GM19351 (cell line): ENCODE results near the gene RABL2A.
"Not testable (repeated sequence)": the region's sequence is repeated elsewhere in the genome, so short reads cannot be mapped to it uniquely, and the experiment has no call there.

Experiments used
- ATAC-seq: cut with Tn5 transposase; IDR thresholded peaks from one replicate; pipeline ENCODE4 v1.9.1; 2021; ENCODE audit warnings: mild to moderate bottlenecking, moderate library complexity; ENCODE audit not compliant: unreplicated experiment

RABL2A gene

GRCh38 chr2:113626616-113627330 is at the start of gene RABL2A:
Gene RABL2A, plus strand, starts transcription at chr2:113627266. Its CDS starts 1,341 bp downstream, at chr2:113628607.
- peak; percentile 91 for ATAC-seq

GRCh38 chr2:113578508-113578907 is 48.6 kb upstream of the RABL2A start:
- not testable (repeated sequence) for ATAC-seq

- ATAC-seq: not testable (repeated sequence)
These were observed 44.6 kb upstream of the RABL2A start for GRCh38 chr2:113582473-113582872.

- not testable (repeated sequence) for ATAC-seq
These were observed 43.4 kb upstream of the RABL2A start for GRCh38 chr2:113583521-113584225.

GRCh38 chr2:113584311-113585092 is 42.6 kb upstream of the RABL2A start:
- ATAC-seq: not testable (repeated sequence)

- not testable (repeated sequence) for ATAC-seq
These were observed 39.9 kb upstream of the RABL2A start for GRCh38 chr2:113587201-113587600.

GRCh38 chr2:113589591-113589990 is 37.5 kb upstream of the RABL2A start:
- ATAC-seq: not testable (repeated sequence)

GRCh38 chr2:113591926-113592325 is 35.1 kb upstream of the RABL2A start:
- ATAC-seq: not testable (repeated sequence)

GRCh38 chr2:113593280-113593679 is 33.8 kb upstream of the RABL2A start:
- not testable (repeated sequence) for ATAC-seq

GRCh38 chr2:113595725-113596124 is 31.3 kb upstream of the RABL2A start:
- ATAC-seq: not testable (repeated sequence)

GRCh38 chr2:113597164-113597563 is 29.9 kb upstream of the RABL2A start:
- ATAC-seq: not testable (repeated sequence)

- not testable (repeated sequence) for ATAC-seq
These were observed 29.5 kb upstream of the RABL2A start for GRCh38 chr2:113597572-113597971.

- not testable (repeated sequence) for ATAC-seq
These were observed 28.9 kb upstream of the RABL2A start for GRCh38 chr2:113598180-113598579.

- ATAC-seq: not testable (repeated sequence)
These were observed 28.3 kb upstream of the RABL2A start for GRCh38 chr2:113598738-113599137.

GRCh38 chr2:113599208-113599607 is 27.9 kb upstream of the RABL2A start:
- ATAC-seq: not testable (repeated sequence)

- not testable (repeated sequence) for ATAC-seq
These were observed 24.9 kb upstream of the RABL2A start for GRCh38 chr2:113602040-113602769.

- ATAC-seq: no peak
These were observed 24.1 kb upstream of the RABL2A start for GRCh38 chr2:113602869-113603466.

- ATAC-seq: peak; percentile 31
These were observed 23.5 kb upstream of the RABL2A start for GRCh38 chr2:113603467-113604084.

- ATAC-seq: not testable (repeated sequence)
These were observed 23.0 kb upstream of the RABL2A start for GRCh38 chr2:113604085-113604477.

GRCh38 chr2:113604661-113605060 is 22.4 kb upstream of the RABL2A start:
- ATAC-seq: not testable (repeated sequence)
